ENCODE data around the gene METTL2B.
"Not testable (repeated sequence)": the region's sequence is repeated elsewhere in the genome, so short reads cannot be mapped to it uniquely, and the experiment has no call there.

The METTL2B gene

DNA sequence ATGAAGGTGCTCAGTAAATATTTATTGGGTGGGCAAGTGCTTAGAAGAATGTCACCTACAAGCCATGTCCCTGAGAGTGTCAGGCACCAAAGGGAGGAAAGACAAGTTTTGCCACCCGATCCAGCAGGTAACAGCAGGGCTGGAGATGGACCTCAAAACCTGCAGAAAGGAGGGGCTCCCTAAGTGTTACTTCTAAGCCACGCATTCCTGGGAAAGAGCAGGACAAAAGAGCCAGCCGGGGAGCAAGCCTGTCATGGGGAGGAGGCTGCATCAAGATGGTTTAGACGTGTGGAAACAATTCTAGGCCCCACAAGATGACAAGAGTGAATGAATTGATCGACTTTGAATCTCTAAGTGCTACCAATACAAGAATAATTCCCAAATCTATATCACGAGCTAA lies 38.7 kb downstream of the METTL2B start:
- H3K4me3 ChIP-seq, H3K27ac ChIP-seq: not testable (repeated sequence)

DNA sequence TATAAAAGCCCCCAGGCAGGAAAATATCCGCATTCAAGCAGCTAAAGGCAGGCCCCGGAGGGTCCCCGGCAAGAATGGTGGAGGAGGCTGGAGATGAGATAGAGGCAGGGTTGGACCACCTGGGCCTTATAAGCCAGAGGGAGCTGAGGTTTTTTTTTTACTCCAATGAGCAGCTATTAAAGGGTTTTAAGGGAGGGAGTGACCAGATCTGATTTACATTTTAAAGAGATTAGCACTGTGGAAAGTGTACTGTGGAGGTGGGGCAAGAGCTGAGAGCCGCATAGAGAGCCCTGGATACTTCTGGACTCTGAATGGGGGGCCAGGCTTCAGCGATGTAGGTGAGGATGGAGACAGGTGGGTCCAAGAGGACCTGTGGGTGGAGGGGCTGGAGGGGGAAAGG lies 40.5 kb downstream of the METTL2B start:
- not testable (repeated sequence) for H3K4me3 ChIP-seq, H3K27ac ChIP-seq

GRCh38 chr7:128523226-128523931 lies 46.8 kb downstream of the METTL2B start:
- H3K4me3 ChIP-seq, result not testable (repeated sequence)
- H3K27ac ChIP-seq, result peak overlapping the region in 8 of 21 experiments; percentile 5 to 69 (median 42)

GRCh38 chr7:128523932-128524524 lies 47.5 kb downstream of the METTL2B start:
- not testable (repeated sequence) for H3K4me3 ChIP-seq
- peak overlapping the region in 2 of 21 experiments; percentile 42 to 61 for H3K27ac ChIP-seq

- H3K4me3 ChIP-seq, result not testable (repeated sequence)
- peak overlapping the region in 5 of 21 experiments; percentile 16 to 57 (median 39) for H3K27ac ChIP-seq
These were observed 49.0 kb downstream of the METTL2B start for GRCh38 chr7:128525584-128525983.

DNA sequence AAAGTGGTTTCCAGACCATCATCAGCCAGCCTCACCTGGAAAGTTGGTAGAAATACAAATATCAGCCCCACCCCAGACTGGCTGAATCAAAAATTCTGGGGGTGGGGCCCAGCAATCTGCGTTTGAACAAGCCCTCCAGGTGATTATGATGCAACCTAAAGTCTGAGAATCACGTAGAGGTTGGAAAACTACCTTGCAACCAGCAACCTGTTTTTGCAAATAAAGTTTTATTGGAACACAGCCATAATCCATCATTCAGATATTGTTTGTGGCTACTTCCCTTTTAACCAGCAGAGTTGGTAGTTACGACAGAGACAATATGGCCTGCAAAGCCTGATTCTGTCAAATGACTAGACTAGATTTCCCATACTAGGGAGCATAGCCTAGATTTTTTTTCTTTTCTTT lies 49.5 kb downstream of the METTL2B start:
- H3K27ac ChIP-seq, result peak overlapping the region in 1 of 21 experiments; percentile 16
- not testable (repeated sequence) for H3K4me3 ChIP-seq

GRCh38 chr7:128529191-128529590 lies 52.6 kb downstream of the METTL2B start:
- not testable (repeated sequence) for H3K27ac ChIP-seq, H3K4me3 ChIP-seq

DNA sequence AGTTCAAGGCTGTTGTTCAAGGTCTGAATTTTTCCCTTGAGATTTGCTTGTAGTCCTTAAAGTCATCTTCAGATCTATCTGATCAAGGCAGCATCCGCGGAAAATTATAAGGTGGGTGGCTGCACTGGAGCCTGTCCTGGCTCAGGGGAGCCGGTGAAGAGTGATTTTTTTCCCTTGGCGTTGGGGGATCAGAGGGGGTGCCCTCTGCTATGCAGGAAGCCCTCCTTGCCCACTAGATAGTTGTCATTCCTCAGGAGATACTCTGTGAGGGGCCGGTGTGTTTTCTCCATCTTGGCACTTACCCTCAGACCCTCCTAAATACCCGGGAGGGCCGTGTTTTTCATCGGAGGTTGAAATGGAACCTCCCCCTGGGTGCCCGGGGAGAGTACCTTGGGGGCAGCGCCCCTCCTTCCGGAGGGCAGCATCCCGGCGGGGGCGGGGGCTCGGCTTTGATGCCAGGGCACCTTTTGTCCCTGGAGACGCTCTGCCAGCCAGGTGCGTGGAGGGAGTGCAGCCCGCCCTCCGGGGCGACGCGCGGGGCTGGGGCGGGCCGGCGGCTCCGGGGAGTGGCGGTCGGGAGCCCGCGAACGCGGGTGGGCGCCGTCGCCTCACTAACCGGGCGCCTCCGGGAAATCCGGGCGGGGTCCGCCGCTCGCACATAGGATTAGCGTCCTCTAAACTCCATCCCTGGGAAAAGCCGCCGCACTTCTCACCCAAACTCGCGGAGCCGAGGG lies 53.7 kb downstream of the METTL2B start:
- peak overlapping the region; percentile 88 to 100 (median 100) for H3K27ac ChIP-seq
- peak overlapping the region; percentile 76 to 99 (median 82) for H3K4me3 ChIP-seq

- peak overlapping the region; percentile 76 to 99 (median 82) for H3K4me3 ChIP-seq
These were observed 54.2 kb downstream of the METTL2B start for GRCh38 chr7:128530855-128531104.

GRCh38 chr7:128531105-128531954 lies 54.8 kb downstream of the METTL2B start:
- peak overlapping the region; percentile 98 to 100 (median 100) for H3K27ac ChIP-seq
- H3K4me3 ChIP-seq, result peak overlapping the region; percentile 76 to 99 (median 82)

More at GRCh38 chr7:128530855-128531104, 54.2 kb downstream of the METTL2B start:
- peak overlapping the region; percentile 88 to 100 (median 100) for H3K27ac ChIP-seq

DNA sequence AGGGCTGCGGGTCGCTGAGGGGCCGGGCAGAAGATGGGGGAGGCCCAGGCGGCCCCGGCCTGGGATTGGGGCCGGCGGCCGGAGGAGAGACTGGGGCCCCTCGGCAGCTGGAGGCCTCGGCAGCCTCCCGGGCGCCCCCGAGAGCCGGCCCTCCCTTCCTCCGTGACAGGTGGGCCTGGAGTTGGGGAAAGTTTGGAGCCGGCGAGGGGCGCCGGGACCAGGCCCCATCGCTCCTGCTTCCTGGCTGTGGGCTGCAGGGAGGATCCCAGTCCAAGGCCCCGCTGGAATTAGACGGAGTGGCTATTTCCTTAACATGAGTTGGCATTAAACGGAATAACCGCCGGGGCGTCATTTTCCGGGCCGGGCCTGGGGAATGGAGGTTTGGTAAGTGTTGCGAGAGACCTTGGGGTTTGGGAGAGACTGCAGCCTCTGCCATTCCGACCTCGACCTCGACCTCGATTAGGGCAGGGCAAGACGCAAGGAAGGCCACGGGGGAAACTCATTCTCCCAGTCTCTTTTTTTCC lies 55.5 kb downstream of the METTL2B start:
- peak overlapping the region; percentile 76 to 99 (median 82) for H3K4me3 ChIP-seq

DNA sequence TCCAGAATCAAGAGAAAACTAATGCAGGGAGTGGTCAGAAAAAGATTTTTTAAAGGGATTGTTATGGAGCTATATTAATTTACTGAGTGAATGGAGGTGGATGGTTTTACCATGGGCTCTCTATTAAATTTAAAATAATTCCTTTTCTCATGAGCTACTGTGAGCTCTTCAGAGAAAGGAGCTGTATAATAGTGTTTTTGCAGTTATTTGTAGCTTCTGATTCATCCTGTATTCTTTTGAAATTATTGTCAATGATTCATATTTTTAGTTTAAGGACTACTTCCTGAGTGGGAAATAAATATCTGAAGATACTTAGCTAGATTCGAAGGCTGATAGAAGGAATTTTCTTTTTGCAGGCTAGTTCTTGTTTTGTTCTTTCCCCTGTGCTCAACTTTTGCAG lies 56.4 kb downstream of the METTL2B start:
- peak overlapping the region in 5 of 7 experiments; percentile 76 to 91 (median 82) for H3K4me3 ChIP-seq

More for the DNA sequence above, 55.5 kb downstream of the METTL2B start:
- H3K27ac ChIP-seq, result peak overlapping the region; percentile 98 to 100 (median 100)

DNA sequence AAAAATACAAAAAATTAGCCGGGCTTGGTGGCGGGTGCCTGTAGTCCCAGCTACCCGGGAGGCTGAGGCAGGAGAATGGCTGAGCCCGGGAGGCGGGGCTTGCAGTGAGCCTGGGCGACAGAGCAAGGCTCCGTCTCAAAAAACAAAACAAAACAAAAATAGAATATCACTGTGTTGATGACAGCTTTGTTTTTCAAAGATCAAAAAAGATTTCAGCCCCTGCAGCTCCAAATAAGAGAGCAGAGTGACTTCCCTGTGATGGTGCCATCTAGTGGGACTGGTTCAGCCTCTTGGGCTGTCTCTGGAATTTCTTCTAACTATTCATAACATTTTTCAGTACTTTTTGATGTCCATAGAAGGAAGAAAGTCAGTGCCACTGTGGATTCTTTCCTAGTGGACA lies 60.9 kb downstream of the METTL2B start:
- H3K4me3 ChIP-seq, H3K27ac ChIP-seq: not testable (repeated sequence)

More for the DNA sequence above, 56.4 kb downstream of the METTL2B start:
- peak overlapping the region in 12 of 21 experiments; percentile 38 to 100 (median 100) for H3K27ac ChIP-seq

GRCh38 chr7:128542530-128542929 lies 66.0 kb downstream of the METTL2B start:
- not testable (repeated sequence) for H3K4me3 ChIP-seq, H3K27ac ChIP-seq

- not testable (repeated sequence) for H3K27ac ChIP-seq, H3K4me3 ChIP-seq
These were observed 66.8 kb downstream of the METTL2B start for GRCh38 chr7:128543300-128543699.

GRCh38 chr7:128546319-128546851 lies 69.8 kb downstream of the METTL2B start:
- H3K4me3 ChIP-seq, H3K27ac ChIP-seq: not testable (repeated sequence)

GRCh38 chr7:128550920-128551319 lies 74.4 kb downstream of the METTL2B start:
- H3K27ac ChIP-seq, result no peak overlapping the region
- no peak overlapping the region for H3K4me3 ChIP-seq

DNA sequence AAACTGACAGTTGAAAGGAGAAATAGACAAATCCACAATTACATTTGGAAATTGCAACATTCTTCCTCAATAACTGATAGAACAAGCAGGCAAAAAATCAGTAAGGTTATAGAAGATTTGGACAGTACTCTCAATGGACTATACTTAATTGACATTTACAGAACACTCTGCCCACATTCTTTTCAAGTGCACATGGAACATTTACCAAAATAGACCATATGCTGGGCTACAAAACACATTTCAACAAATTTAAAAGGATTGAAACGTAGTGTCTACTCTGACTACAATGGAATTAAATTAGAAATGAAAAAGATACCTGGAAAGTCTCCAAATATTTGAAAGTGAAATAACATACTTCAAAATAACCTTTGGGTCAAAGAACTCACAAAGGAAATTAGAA lies 77.8 kb downstream of the METTL2B start:
- H3K27ac ChIP-seq, H3K4me3 ChIP-seq: not testable (repeated sequence)
